CD4-positive, alpha-beta T cell (primary cell): ENCODE data around the gene ZBTB20. TPM values are rescaled to one million over a fixed set of nuclear protein-coding genes. Genes with fewer than 3 reads are reported as not detected.

Source experiments
- ATAC-seq: fragments of 200-7000 bp; cut with Tn5 transposase; one replicate; pipeline ENCODE4 v1.10.0; 2022; ENCODE audit warnings: mild to moderate bottlenecking; ENCODE audit not compliant: poor library complexity
- CTCF ChIA-PET: fragments of 350-600 bp; sonication (Branson Sonifier 250); formaldehyde crosslinking; loops from one replicate; lab custom pipeline; 2021; ENCODE audit warnings: antibody characterized with exemption, inconsistent platforms; lab: Charles Lee
- POLR2A ChIA-PET: fragments of 350-600 bp; sonication (Branson Sonifier 250); formaldehyde crosslinking; loops from one replicate; lab custom pipeline; 2021; ENCODE audit warnings: antibody characterized with exemption, inconsistent platforms; lab: Charles Lee
- DNase-seq, 14 experiments: peaks; one replicate each; pipeline ENCODE4 v3.0.0-alpha.2; 2013 to 2020; ENCODE audit warnings: mixed read lengths in 2 of 14
- H3K27ac ChIP-seq, 2 donors: one replicate each; pipeline versions ENCODE4 v1.5.1 to v1.7.0; 2013; ENCODE audit warnings: low read length in 2 of 2, low read depth in 1 of 2, mild to moderate bottlenecking in 1 of 2
- H3K27me3 ChIP-seq, 2 experiments: 1 replicate in 1 of 2; 2 replicates in 1 of 2; pipeline versions ENCODE4 v1.6.1 to v1.7.0; 2013; ENCODE audit warnings: low read length in 2 of 2, control low read depth in 1 of 2, mild to moderate bottlenecking in 1 of 2, moderate library complexity in 1 of 2; ENCODE audit not compliant: insufficient read depth in 2 of 2, control insufficient read depth in 1 of 2
- H3K36me3 ChIP-seq: one replicate; pipeline ENCODE4 v1.6.1; 2013; ENCODE audit warnings: low read length, control low read depth; ENCODE audit not compliant: insufficient read depth
- H3K4me1 ChIP-seq: one replicate; pipeline ENCODE4 v1.6.1; 2013; ENCODE audit warnings: low read length, control low read depth; ENCODE audit not compliant: insufficient read depth
- H3K4me3 ChIP-seq: one replicate; pipeline ENCODE4 v1.5.1; 2013; ENCODE audit warnings: mild to moderate bottlenecking, low read length, moderate library complexity
- H3K9me3 ChIP-seq, 2 experiments: 1 replicate in 1 of 2; 2 replicates in 1 of 2; pipeline versions ENCODE4 v1.6.1 to v1.7.0; 2013; ENCODE audit warnings: low read length in 2 of 2, mild to moderate bottlenecking in 2 of 2, control low read depth in 1 of 2, moderate library complexity in 1 of 2; ENCODE audit not compliant: control insufficient read depth in 1 of 2, insufficient read depth in 1 of 2
- H3K27ac Mint-ChIP-seq: one replicate; pipeline ENCODE4 v1.8.0; 2020; ENCODE audit warnings: mixed read lengths
- H3K27me3 Mint-ChIP-seq: one replicate; pipeline ENCODE4 v1.8.0; 2021; ENCODE audit warnings: mixed read lengths
- H3K36me3 Mint-ChIP-seq: one replicate; pipeline ENCODE4 v1.8.0; 2021; ENCODE audit warnings: low read depth, mixed read lengths
- H3K4me1 Mint-ChIP-seq: one replicate; pipeline ENCODE4 v1.8.0; 2021; ENCODE audit warnings: low read depth, mixed read lengths
- H3K4me3 Mint-ChIP-seq: one replicate; pipeline ENCODE4 v1.8.0; 2020; ENCODE audit warnings: mild to moderate bottlenecking, mixed read lengths
- H3K9me3 Mint-ChIP-seq: one replicate; pipeline ENCODE4 v1.8.0; 2020; ENCODE audit warnings: mixed read lengths
- intact Hi-C, 2 experiments: fragments of 100-400 bp; cut with DNase I in 1 of 2; cut with micrococcal nuclease in 1 of 2; formaldehyde crosslinking; loops; one replicate each; pipeline versions ENCODE4 v1.15.1 to v1.9.0; 2023 to 2025; cut with DNase I, micrococcal nuclease
- total RNA-seq, 174 experiments: library from RNA in 2 of 174; stranded (reverse) in 2 of 174; gene quantifications; one replicate each; pipeline ENCODE4 v1.2.3 and lab custom pipeline; 2021 to 2026
- TF ChIP-seq, protein P1 (sequence below): fragments of 200-600 bp; IDR thresholded peaks from one replicate; pipeline ENCODE4 v1.8.0; 2022; ENCODE audit warnings: antibody characterized with exemption, mild to moderate bottlenecking

The ZBTB20 gene
- total RNA-seq, 2 experiments from 2014 or later, result 41.6 to 47.4 TPM

DNA sequence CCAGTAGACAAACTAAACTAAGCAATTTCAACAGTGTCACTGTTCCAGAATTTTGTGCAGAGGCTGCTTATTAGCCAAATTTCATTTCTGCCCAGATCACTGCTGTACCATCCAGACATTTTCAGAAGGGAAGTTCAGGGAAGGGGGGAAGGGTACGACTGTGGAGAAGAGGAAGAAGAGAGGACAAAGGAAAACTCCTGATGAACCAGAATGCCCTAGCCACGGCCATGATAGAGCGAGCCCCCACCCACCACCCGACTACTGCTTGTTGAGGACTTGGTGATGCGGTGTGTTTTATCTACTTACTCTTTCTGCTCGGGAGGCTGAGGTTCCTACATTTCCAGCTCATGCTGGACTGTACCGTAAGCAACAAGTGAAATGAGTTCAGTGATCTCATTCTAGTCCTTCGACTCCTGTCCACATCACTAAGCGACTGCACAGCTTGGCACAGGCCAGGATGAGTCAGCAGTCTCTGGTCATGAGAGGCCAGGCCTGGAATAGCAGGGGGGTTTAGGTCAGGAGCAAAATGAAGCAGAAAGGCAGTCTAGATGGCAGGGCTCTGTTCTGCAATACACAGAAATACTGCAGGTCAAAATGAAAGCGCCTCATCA, 522.4 kb downstream of the ZBTB20 start:
- ChIA-PET CTCF (no interaction called here), POLR2A (no interaction called here)
- Histone ChIP-seq H3K27ac (no peak overlapping the region), H3K4me1 (no peaks in the 10 kb centered on the region), H3K36me3 (no peaks in the 10 kb centered on the region), H3K4me3 (no peak overlapping the region), H3K27me3 (no peaks in the 10 kb centered on the region), H3K9me3 (no peaks in the 10 kb centered on the region)
- ATAC-seq (no peak), DNase-seq (no peak)
- Mint-ChIP-seq H3K4me1 (no peaks in the 10 kb centered on the region), H3K27me3 (no peaks in the 10 kb centered on the region), H3K4me3 (no peak overlapping the region), H3K36me3 (peaks cover 21% of the 10 kb centered on the region), H3K27ac (no peak overlapping the region), H3K9me3 (no peaks in the 10 kb centered on the region)
- TF ChIP-seq, protein P1, sequence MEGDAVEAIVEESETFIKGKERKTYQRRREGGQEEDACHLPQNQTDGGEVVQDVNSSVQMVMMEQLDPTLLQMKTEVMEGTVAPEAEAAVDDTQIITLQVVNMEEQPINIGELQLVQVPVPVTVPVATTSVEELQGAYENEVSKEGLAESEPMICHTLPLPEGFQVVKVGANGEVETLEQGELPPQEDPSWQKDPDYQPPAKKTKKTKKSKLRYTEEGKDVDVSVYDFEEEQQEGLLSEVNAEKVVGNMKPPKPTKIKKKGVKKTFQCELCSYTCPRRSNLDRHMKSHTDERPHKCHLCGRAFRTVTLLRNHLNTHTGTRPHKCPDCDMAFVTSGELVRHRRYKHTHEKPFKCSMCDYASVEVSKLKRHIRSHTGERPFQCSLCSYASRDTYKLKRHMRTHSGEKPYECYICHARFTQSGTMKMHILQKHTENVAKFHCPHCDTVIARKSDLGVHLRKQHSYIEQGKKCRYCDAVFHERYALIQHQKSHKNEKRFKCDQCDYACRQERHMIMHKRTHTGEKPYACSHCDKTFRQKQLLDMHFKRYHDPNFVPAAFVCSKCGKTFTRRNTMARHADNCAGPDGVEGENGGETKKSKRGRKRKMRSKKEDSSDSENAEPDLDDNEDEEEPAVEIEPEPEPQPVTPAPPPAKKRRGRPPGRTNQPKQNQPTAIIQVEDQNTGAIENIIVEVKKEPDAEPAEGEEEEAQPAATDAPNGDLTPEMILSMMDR, result no peak
- intact Hi-C loops, result no loop called here

DNA sequence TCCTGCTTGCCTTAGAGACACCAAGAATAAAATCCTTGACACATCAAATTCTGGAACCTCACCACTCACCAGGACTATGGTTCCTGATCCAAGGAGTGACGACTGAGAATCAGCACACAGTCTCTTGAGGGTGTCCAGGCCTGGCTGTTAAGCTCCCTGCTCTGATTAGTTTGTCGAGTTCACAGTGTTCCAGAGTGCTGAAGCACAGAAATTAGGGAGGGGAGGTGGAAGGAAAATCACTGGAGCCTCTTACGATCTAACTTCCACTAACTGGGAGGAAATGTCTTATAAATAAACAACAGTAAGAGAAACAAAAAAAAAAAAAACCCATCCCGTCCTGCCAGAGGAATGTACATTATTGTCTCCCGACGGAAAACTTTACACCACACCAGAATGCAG, 523.0 kb downstream of the ZBTB20 start:
- CTCF ChIA-PET, result no interaction called here
- intact Hi-C loops, result no loop called here
- DNase-seq (no peak), ATAC-seq (no peak)
- no peaks in the 10 kb centered on the region for H3K27me3 Mint-ChIP-seq
- no peak overlapping the region for H3K4me3 Mint-ChIP-seq
- POLR2A ChIA-PET, result no interaction called here
- no peaks in the 10 kb centered on the region for H3K9me3 ChIP-seq
- H3K36me3 Mint-ChIP-seq, result peaks cover 21% of the 10 kb centered on the region
- no peaks in the 10 kb centered on the region for H3K4me1 ChIP-seq
- H3K4me3 ChIP-seq, result no peak overlapping the region
- TF ChIP-seq, protein P1, result no peak
- H3K27me3 ChIP-seq, result no peaks in the 10 kb centered on the region
- no peaks in the 10 kb centered on the region for H3K9me3 Mint-ChIP-seq
- H3K4me1 Mint-ChIP-seq, result no peaks in the 10 kb centered on the region
- H3K36me3 ChIP-seq, result no peaks in the 10 kb centered on the region
- H3K27ac ChIP-seq, result no peak overlapping the region
- H3K27ac Mint-ChIP-seq, result no peak overlapping the region

DNA sequence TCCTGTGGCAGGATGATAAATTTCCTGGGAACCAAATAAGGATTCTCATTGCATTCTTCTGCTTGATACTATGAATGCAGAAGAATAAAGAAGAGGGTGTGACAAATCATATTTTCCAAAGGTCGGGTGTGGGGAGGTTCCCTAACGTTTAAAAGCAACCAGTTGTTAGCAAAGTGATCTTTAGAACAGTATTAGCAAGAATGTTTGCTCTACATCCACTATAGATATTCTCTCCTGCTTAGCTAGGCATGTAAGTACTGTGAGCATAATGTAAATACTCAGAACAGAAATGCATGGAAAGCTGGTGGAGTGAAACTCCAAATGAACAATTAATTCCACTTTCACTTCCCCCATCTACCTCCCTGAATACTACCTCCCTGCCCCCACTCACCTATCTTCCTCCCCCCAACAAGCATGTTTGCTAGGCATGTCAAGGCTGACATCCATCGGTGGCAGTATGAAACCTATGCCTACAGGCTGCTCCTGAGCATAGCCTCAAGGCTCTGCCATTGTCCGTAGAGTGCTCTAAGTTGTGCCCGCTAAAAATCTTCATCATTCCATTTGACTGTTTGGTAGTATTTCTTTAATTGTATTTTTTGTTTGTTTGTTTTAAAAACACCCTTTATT, 523.6 kb downstream of the ZBTB20 start:
- Histone ChIP-seq H3K4me3 (no peak overlapping the region), H3K27ac (no peak overlapping the region), H3K27me3 (no peaks in the 10 kb centered on the region), H3K9me3 (no peaks in the 10 kb centered on the region), H3K4me1 (no peaks in the 10 kb centered on the region), H3K36me3 (no peaks in the 10 kb centered on the region)
- ATAC-seq (no peak), DNase-seq (no peak)
- H3K4me1 Mint-ChIP-seq, result no peaks in the 10 kb centered on the region
- intact Hi-C loops, result no loop called here
- POLR2A ChIA-PET, result no interaction called here
- no peak overlapping the region for H3K4me3 Mint-ChIP-seq
- no peaks in the 10 kb centered on the region for H3K9me3 Mint-ChIP-seq
- no peaks in the 10 kb centered on the region for H3K27me3 Mint-ChIP-seq
- H3K36me3 Mint-ChIP-seq, result peaks cover 21% of the 10 kb centered on the region
- H3K27ac Mint-ChIP-seq, result no peak overlapping the region
- TF ChIP-seq, protein P1, result no peak
- CTCF ChIA-PET, result no interaction called here
